Lower leg skin (tissue), 3 donors: ENCODE data around the gene ITPRID2.
"Not testable (repeated sequence)": the region's sequence is repeated elsewhere in the genome, so short reads cannot be mapped to it uniquely, and the experiment has no call there.

ENCODE experiments used
- CTCF ChIP-seq, 3 donors: fragments of 450-650 bp; IDR thresholded peaks; one replicate each; pipeline ENCODE4 v1.5.1; 2016; ENCODE audit warnings: antibody characterized with exemption in 3 of 3, mild to moderate bottlenecking in 3 of 3, moderate library complexity in 2 of 3
- POLR2A ChIP-seq, 2 donors: fragments of 450-650 bp; IDR thresholded peaks; one replicate each; pipeline ENCODE4 v1.6.1; 2016 to 2017; ENCODE audit warnings: antibody characterized with exemption in 2 of 2, mild to moderate bottlenecking in 1 of 2, moderate library complexity in 1 of 2

- not testable (repeated sequence) for TF ChIP-seq CTCF, POLR2A (IDR thresholded peaks at IDR 0.05)
Measured at GRCh38 chr2:181955866-181956265, 64.3 kb downstream of the ITPRID2 start.
